SK-N-SH (cell line): Measurements from ENCODE around the gene ANKRD60. TPM values are rescaled to one million over a fixed set of nuclear protein-coding genes. Genes with fewer than 3 reads are reported as not detected.

ENCODE experiments used
- CTCF ChIA-PET: fragments of 300-600, 350-600 bp; formaldehyde crosslinking; extraction: SDS; loops from one replicate; lab custom pipeline; 2021; lab: Yijun Ruan, JAX
- POLR2A ChIA-PET: fragments of 350-600 bp; sonication (Branson Sonifier 250); formaldehyde crosslinking; extraction: SDS; loops from one replicate; lab custom pipeline; 2020; ENCODE audit warnings: antibody characterized with exemption, inconsistent platforms; lab: Yijun Ruan, JAX
- DNase-seq: peaks from one replicate; pipeline ENCODE4 v3.0.0; 2012
- H2AFZ ChIP-seq: fragments of 200-600 bp; sonication (generic); 2 replicates; pipeline ENCODE4 v1.8.1; 2016; ENCODE audit warnings: antibody characterized with exemption, mild to moderate bottlenecking, low read depth
- H3F3A ChIP-seq: fragments of 200-600 bp; sonication (generic); replicated peaks from 2 replicates; pipeline ENCODE3; 2016; ENCODE audit warnings: antibody characterized with exemption, mild to moderate bottlenecking; ENCODE audit not compliant: insufficient read depth
- H3K27ac ChIP-seq, 2 experiments: fragments of 200-500 bp in 1 of 2; fragments of 200-600 bp in 1 of 2; sonication (Bioruptor generic) in 1 of 2; sonication (generic), shearing (Covaris generic) in 1 of 2; 2 replicates each; pipeline versions ENCODE4 v1.5.1 to v1.6.1; 2014 to 2016; ENCODE audit warnings: low read depth in 2 of 2, inconsistent platforms in 1 of 2, low read length in 1 of 2, mild to moderate bottlenecking in 1 of 2, mixed read lengths in 1 of 2
- H3K27me3 ChIP-seq: fragments of 200-600 bp; sonication (generic), shearing (Covaris generic); 2 replicates; pipeline ENCODE4 v1.6.1; 2016; ENCODE audit warnings: mixed run types; ENCODE audit not compliant: insufficient read depth
- H3K36me3 ChIP-seq, 2 experiments: fragments of 200-500 bp in 1 of 2; fragments of 200-600 bp in 1 of 2; sonication (Bioruptor generic) in 1 of 2; sonication (generic) in 1 of 2; replicated peaks in 1 of 2; 2 replicates each; pipeline versions ENCODE3 to v1.5.1; 2014 to 2016; ENCODE audit warnings: low read length in 1 of 2, mild to moderate bottlenecking in 1 of 2; ENCODE audit not compliant: insufficient read depth in 2 of 2, control insufficient read depth in 1 of 2
- H3K4me1 ChIP-seq, 2 experiments: fragments of 200-500 bp in 1 of 2; fragments of 200-600 bp in 1 of 2; sonication (Bioruptor generic) in 1 of 2; sonication (generic), shearing (Covaris generic) in 1 of 2; 2 replicates each; pipeline versions ENCODE4 v1.5.1 to v1.6.1; 2014 to 2016; ENCODE audit warnings: low read depth in 1 of 2, low read length in 1 of 2, mixed run types in 1 of 2; ENCODE audit not compliant: insufficient read depth in 2 of 2, control insufficient read depth in 1 of 2
- H3K4me2 ChIP-seq: fragments of 200-600 bp; sonication (generic), shearing (Covaris generic); 2 replicates; pipeline ENCODE4 v1.6.1; 2017; ENCODE audit warnings: mixed run types
- H3K4me3 ChIP-seq, 2 experiments: fragments of 200-500 bp in 1 of 2; fragments of 200-600 bp in 1 of 2; sonication (Bioruptor generic) in 1 of 2; sonication (generic), shearing (Covaris generic) in 1 of 2; 2 replicates each; pipeline versions ENCODE4 v1.5.1 to v1.8.1; 2014 to 2016; ENCODE audit warnings: low read depth in 2 of 2, inconsistent platforms in 1 of 2, low read length in 1 of 2, mild to moderate bottlenecking in 1 of 2, mixed read lengths in 1 of 2, moderate library complexity in 1 of 2
- H3K79me2 ChIP-seq: fragments of 200-600 bp; sonication (generic); 2 replicates; pipeline ENCODE4 v1.8.1; 2017; ENCODE audit warnings: mild to moderate bottlenecking; ENCODE audit not compliant: insufficient read depth
- H3K9ac ChIP-seq: fragments of 200-600 bp; sonication (generic); 2 replicates; pipeline ENCODE4 v1.6.1; 2017; ENCODE audit warnings: mixed run types
- H3K9me2 ChIP-seq: fragments of 200-600 bp; sonication (generic); 2 replicates; pipeline ENCODE4 v1.6.1; 2017; ENCODE audit warnings: mixed run types
- H3K9me3 ChIP-seq: fragments of 200-600 bp; sonication (generic); 2 replicates; pipeline ENCODE4 v1.6.1; 2017; ENCODE audit warnings: mixed run types, mild to moderate bottlenecking, moderate library complexity
- H4K20me1 ChIP-seq: fragments of 200-600 bp; sonication (generic); 2 replicates; pipeline ENCODE4 v1.6.1; 2017; ENCODE audit warnings: mild to moderate bottlenecking, mixed run types; ENCODE audit not compliant: insufficient read depth
- CHD2 ChIP-seq: fragments of 150-350 bp; IDR thresholded peaks from 2 replicates; pipeline ENCODE4 v1.6.1; 2018; ENCODE audit warnings: low read length; ENCODE audit not compliant: partially characterized antibody
- CTCF ChIP-seq: fragments of 200-600 bp; sonication (generic); IDR thresholded peaks from 2 replicates; pipeline ENCODE4 v1.6.1; 2017; ENCODE audit warnings: antibody characterized with exemption, mild to moderate bottlenecking, moderate library complexity
- ELF1 ChIP-seq: IDR thresholded peaks from 2 replicates; pipeline ENCODE4 v1.4.0; 2012
- EP300 ChIP-seq, 2 experiments: IDR thresholded peaks; 2 replicates each; pipeline versions ENCODE4 v1.4.0 to v1.6.1; 2012; ENCODE audit warnings: borderline replicate concordance in 1 of 2, low read depth in 1 of 2, low read length in 1 of 2
- EZH2phosphoT487 ChIP-seq: fragments of 200-600 bp; sonication (generic); IDR thresholded peaks from 2 replicates; pipeline ENCODE4 v1.6.1; 2017; ENCODE audit warnings: low read depth, mixed run types, mild to moderate bottlenecking, antibody characterized with exemption, moderate library complexity, borderline replicate concordance
- FOXJ3 ChIP-seq: sonication (generic); formaldehyde crosslinking; IDR thresholded peaks from 2 replicates; pipeline ENCODE4 v1.5.1; 2020; ENCODE audit warnings: mild to moderate bottlenecking, missing genetic modification reagents
- FOXM1 ChIP-seq: IDR thresholded peaks from 2 replicates; pipeline ENCODE4 v1.4.0; 2012; ENCODE audit warnings: low read depth, mild to moderate bottlenecking
- GABPA ChIP-seq: IDR thresholded peaks from 2 replicates; pipeline ENCODE4 v1.4.0; 2012; ENCODE audit warnings: low read depth, mild to moderate bottlenecking
- IRF3 ChIP-seq: fragments of 150-350 bp; IDR thresholded peaks from 2 replicates; pipeline ENCODE4 v1.6.1; 2016; ENCODE audit warnings: mild to moderate bottlenecking, low read depth, low read length
- JUND ChIP-seq: IDR thresholded peaks from 2 replicates; pipeline ENCODE4 v1.4.0; 2012
- MAX ChIP-seq: IDR thresholded peaks from 2 replicates; pipeline ENCODE4 v1.4.0; 2012; ENCODE audit warnings: low read depth
- MEF2A ChIP-seq: IDR thresholded peaks from 2 replicates; pipeline ENCODE4 v1.4.0; 2012; ENCODE audit warnings: low read depth, borderline replicate concordance
- MXI1 ChIP-seq: IDR thresholded peaks from 2 replicates; pipeline ENCODE4 v1.6.1; 2012; ENCODE audit warnings: mild to moderate bottlenecking, low read depth, low read length, improper control_type of control experiment
- NFIC ChIP-seq: IDR thresholded peaks from 2 replicates; pipeline ENCODE4 v1.4.0; 2012; ENCODE audit warnings: borderline replicate concordance
- PBX3 ChIP-seq: IDR thresholded peaks from 2 replicates; pipeline ENCODE4; 2012
- POLR2AphosphoS5 ChIP-seq: IDR thresholded peaks from 2 replicates; pipeline ENCODE4 v1.6.1; 2012; ENCODE audit warnings: low read depth, low read length
- RAD21 ChIP-seq: IDR thresholded peaks from 2 replicates; pipeline ENCODE4 v1.6.1; 2012; ENCODE audit warnings: mild to moderate bottlenecking, low read length
- RCOR1 ChIP-seq: fragments of 150-350 bp; IDR thresholded peaks from 2 replicates; pipeline ENCODE4 v1.6.1; 2017; ENCODE audit warnings: antibody characterized with exemption, low read length
- RFX5 ChIP-seq: IDR thresholded peaks from 2 replicates; pipeline ENCODE4 v1.6.1; 2012; ENCODE audit warnings: mild to moderate bottlenecking, improper control_type of control experiment, low read length
- RXRA ChIP-seq: IDR thresholded peaks from 2 replicates; pipeline ENCODE4 v1.4.0; 2012; ENCODE audit warnings: low read depth, mild to moderate bottlenecking, borderline replicate concordance
- SIN3A ChIP-seq: IDR thresholded peaks from 2 replicates; pipeline ENCODE4 v1.6.1; 2012; ENCODE audit warnings: low read depth, mild to moderate bottlenecking, low read length, moderate library complexity, borderline replicate concordance
- SMC3 ChIP-seq: IDR thresholded peaks from 2 replicates; pipeline ENCODE4 v1.6.1; 2012; ENCODE audit warnings: low read depth, low read length, improper control_type of control experiment
- TAF1 ChIP-seq: IDR thresholded peaks from 2 replicates; pipeline ENCODE4 v1.6.1; 2012; ENCODE audit warnings: low read depth, mild to moderate bottlenecking, low read length, moderate library complexity, borderline replicate concordance
- TEAD4 ChIP-seq: IDR thresholded peaks from 2 replicates; pipeline ENCODE4 v1.4.0; 2012; ENCODE audit warnings: mild to moderate bottlenecking, borderline replicate concordance; ENCODE audit not compliant: insufficient read depth
- USF1 ChIP-seq: IDR thresholded peaks from 2 replicates; pipeline ENCODE4 v1.4.0; 2012; ENCODE audit warnings: low read depth, borderline replicate concordance
- YY1 ChIP-seq: IDR thresholded peaks from 2 replicates; pipeline ENCODE4 v1.4.0; 2012; ENCODE audit warnings: low read depth, mild to moderate bottlenecking
- ZBTB33 ChIP-seq: IDR thresholded peaks from 2 replicates; pipeline ENCODE4 v1.4.0; 2012; ENCODE audit warnings: low read depth, borderline replicate concordance
- WGBS: methylation state at CpG from one replicate; pipeline ENCODE4 v1.1.6; 2017; ENCODE audit warnings: low lambda C conversion rate; 5-methylcytosine and 5-hydroxymethylcytosine counted together
- polyA plus RNA-seq, 3 experiments: library from polyadenylated mRNA; depleted of rRNA; stranded (reverse); fragments of >200 nt; gene quantifications; 2 replicates each; pipeline ENCODE4 v1.2.3, GENCODE V29; 2012

Gene ANKRD60
- polyA plus RNA-seq, 1 of the 3 experiments (the other 2 are of a cell fraction): not detected

GRCh38 chr20:58237318-58238132 lies 9.1 kb upstream of the ANKRD60 start:
- DNase-seq: no peak
- H3K79me2 ChIP-seq: no peaks in the 10 kb centered on the region
- no peaks in the 10 kb centered on the region for H3K9me3 ChIP-seq
- H3K4me3 ChIP-seq: peak overlapping the region; percentile 40 to 67
- ChIA-PET POLR2A (no interaction called here), CTCF (interaction anchor here (0.6 to 6.9 kb wide), 36 partner anchors 9 to 1280 kb away, joined by 3 to 87 read pairs (median 4); partner anchors contain the start of genes GNAS, STX16 and VAPB)
- H3K4me2 ChIP-seq: peak overlapping the region; percentile 79
- no peaks in the 10 kb centered on the region for H3K27me3 ChIP-seq
- peak overlapping the region; percentile 16; the same call in 1 of the 2 replicates for H2AFZ ChIP-seq
- H3K36me3 ChIP-seq: peaks cover 9 to 18% of the 10 kb centered on the region in 2 experiments
- H4K20me1 ChIP-seq: no peaks in the 10 kb centered on the region
- peaks cover 12 to 15% of the 10 kb centered on the region in 2 experiments; a peak in 3 of 4 replicates for H3K4me1 ChIP-seq
- WGBS: 21% methylated on average over 7 of the region's 7 CpGs
- peak overlapping the region; percentile 64 for H3K9ac ChIP-seq
- peak overlapping the region; percentile 62 to 92 for H3K27ac ChIP-seq
- no peaks in the 10 kb centered on the region for H3K9me2 ChIP-seq
- peaks cover 18% of the 10 kb centered on the region for H3F3A ChIP-seq
- TF ChIP-seq IRF3 (no peak), MXI1 (no peak), SMC3 (no peak), MEF2A (no peak), PBX3 (peak; percentile 75), CHD2 (no peak), NFIC (no peak), FOXM1 (no peak), EZH2phosphoT487 (no peak), ELF1 (no peak), RXRA (no peak), USF1 (no peak), CTCF (no peak), RCOR1 (no peak), MAX (no peak), RAD21 (no peak), FOXJ3 (CRISPR knock-in tag) (0 out of 2 replicates have a peak, but pooled peaks have one; percentile 15), GABPA (no peak), TAF1 (no peak), POLR2AphosphoS5 (no peak), SIN3A (no peak), TEAD4 (peak; percentile 46; the same call in 1 of the 2 replicates), JUND (peak; percentile 65), ZBTB33 (no peak), RFX5 (no peak), EP300 (IDR thresholded peaks at IDR 0.05; ENCODE audit: borderline replicate concordance in 1 of 2, low read depth in 1 of 2, low read length in 1 of 2) (0 out of 4 replicates have a peak, but pooled peaks of 1 of the 2 experiments have one; percentile 29), YY1 (no peak)
